Smooth muscle cell (in vitro differentiated cells): ENCODE measurements around the gene CACNA1C. TPM values are rescaled to one million over a fixed set of nuclear protein-coding genes. Genes with fewer than 3 reads are reported as not detected.
A peak's percentile ranks its signal among the peaks of the same experiment; 100 is the strongest.

Experiments
- DNase-seq: peaks from one replicate; lab custom pipeline; 2025; ENCODE audit not compliant: unreplicated experiment; lab: John Stamatoyannopoulos, UW
- H2AFZ ChIP-seq: fragments of 200-600 bp; sonication (generic); 2 replicates; pipeline ENCODE4 v1.6.0; 2016; ENCODE audit warnings: antibody characterized with exemption, low read depth, mild to moderate bottlenecking
- H3F3A ChIP-seq: fragments of 200-600 bp; sonication (generic); 2 replicates; pipeline ENCODE4 v1.6.0; 2017; ENCODE audit warnings: antibody characterized with exemption, low read depth
- H3K27ac ChIP-seq: fragments of 200-600 bp; sonication (generic); 2 replicates; pipeline ENCODE4 v1.5.1; 2016; ENCODE audit warnings: low read depth, mild to moderate bottlenecking
- H3K27me3 ChIP-seq: fragments of 200-600 bp; sonication (generic); 2 replicates; pipeline ENCODE4 v1.6.1; 2016; ENCODE audit warnings: low read depth, mild to moderate bottlenecking
- H3K36me3 ChIP-seq: fragments of 200-600 bp; sonication (generic); 2 replicates; pipeline ENCODE4 v1.5.1; 2016; ENCODE audit warnings: low read depth
- H3K4me1 ChIP-seq: fragments of 200-600 bp; sonication (generic); 2 replicates; pipeline ENCODE4 v1.5.1; 2016; ENCODE audit warnings: low read depth
- H3K4me2 ChIP-seq: fragments of 200-600 bp; sonication (generic); 2 replicates; pipeline ENCODE4 v1.6.0; 2016; ENCODE audit warnings: mild to moderate bottlenecking
- H3K4me3 ChIP-seq: fragments of 200-600 bp; sonication (generic); 2 replicates; pipeline ENCODE4 v1.5.1; 2016; ENCODE audit warnings: mild to moderate bottlenecking
- H3K79me2 ChIP-seq: fragments of 200-600 bp; sonication (generic); 2 replicates; pipeline ENCODE4 v1.6.0; 2016; ENCODE audit warnings: low read depth, mild to moderate bottlenecking
- H3K9ac ChIP-seq: fragments of 200-600 bp; sonication (generic); 2 replicates; pipeline ENCODE4 v1.6.0; 2016; ENCODE audit warnings: low read depth
- H3K9me3 ChIP-seq: fragments of 200-600 bp; sonication (generic); replicated peaks from 2 replicates; pipeline ENCODE4 v1.5.1; 2016; ENCODE audit warnings: low read depth
- H4K20me1 ChIP-seq: fragments of 200-600 bp; sonication (generic); 2 replicates; pipeline ENCODE4 v1.6.0; 2016; ENCODE audit warnings: low read depth
- whole genome bisulfite sequencing: methylation state at CpG from one replicate; pipeline ENCODE4 v1.1.7; 2016; ENCODE audit warnings: low lambda C conversion rate; 5-methylcytosine and 5-hydroxymethylcytosine counted together
- polyA plus RNA-seq: library from polyadenylated mRNA; unstranded; fragments of >200 nt; fragmentation: Nextera tagmentation; extraction: Ambion mirVana; gene quantifications from 2 replicates; pipeline ENCODE4 v1.2.1, GENCODE V29; 2016
- total RNA-seq: library from RNA; depleted of rRNA; stranded (reverse); fragments of >200 nt; gene quantifications from 2 replicates; pipeline ENCODE4 v1.2.3, GENCODE V29; 2014
- TF ChIP-seq, protein P1 (sequence below): fragments of 200-600 bp; sonication (generic); IDR thresholded peaks from 2 replicates; pipeline ENCODE4 v1.5.1; 2017; ENCODE audit warnings: borderline replicate concordance, mild to moderate bottlenecking, antibody characterized with exemption; ENCODE audit not compliant: insufficient read depth, poor library complexity, severe bottlenecking

Gene CACNA1C
- total and polyA plus RNA-seq, 2 experiments from 2014 or later: 1.6 to 4.5 TPM

DNA sequence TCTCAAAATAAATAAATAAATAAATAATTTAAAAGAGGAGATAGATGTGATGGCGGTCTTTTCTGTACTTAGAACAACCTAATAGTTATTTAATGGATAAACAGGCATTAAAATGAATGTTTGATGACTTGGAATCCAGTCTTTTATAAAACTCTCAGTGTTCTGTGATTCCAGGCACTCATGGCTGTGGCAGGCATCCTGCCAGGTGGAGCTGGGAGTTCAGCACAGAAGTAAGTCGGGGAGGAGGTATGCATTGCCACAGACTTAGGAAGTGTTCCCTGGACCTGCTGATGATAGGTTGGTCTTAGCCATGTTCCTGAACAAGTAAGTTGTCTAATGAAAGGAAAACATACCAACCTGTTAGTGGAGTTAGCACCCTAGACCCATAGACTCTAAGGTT lies 126.3 kb downstream of the CACNA1C start:
- Histone ChIP-seq H3K27me3 (no peaks in the 10 kb centered on the region), H4K20me1 (no peaks in the 10 kb centered on the region), H3F3A (no peaks in the 10 kb centered on the region), H3K9me3 (no peaks in the 10 kb centered on the region), H3K27ac (no peak overlapping the region), H2AFZ (no peak overlapping the region), H3K4me1 (peaks cover 13% of the 10 kb centered on the region), H3K36me3 (no peaks in the 10 kb centered on the region), H3K79me2 (no peaks in the 10 kb centered on the region), H3K9ac (no peak overlapping the region), H3K4me2 (no peak overlapping the region), H3K4me3 (no peak overlapping the region)
- TF ChIP-seq, protein P1, sequence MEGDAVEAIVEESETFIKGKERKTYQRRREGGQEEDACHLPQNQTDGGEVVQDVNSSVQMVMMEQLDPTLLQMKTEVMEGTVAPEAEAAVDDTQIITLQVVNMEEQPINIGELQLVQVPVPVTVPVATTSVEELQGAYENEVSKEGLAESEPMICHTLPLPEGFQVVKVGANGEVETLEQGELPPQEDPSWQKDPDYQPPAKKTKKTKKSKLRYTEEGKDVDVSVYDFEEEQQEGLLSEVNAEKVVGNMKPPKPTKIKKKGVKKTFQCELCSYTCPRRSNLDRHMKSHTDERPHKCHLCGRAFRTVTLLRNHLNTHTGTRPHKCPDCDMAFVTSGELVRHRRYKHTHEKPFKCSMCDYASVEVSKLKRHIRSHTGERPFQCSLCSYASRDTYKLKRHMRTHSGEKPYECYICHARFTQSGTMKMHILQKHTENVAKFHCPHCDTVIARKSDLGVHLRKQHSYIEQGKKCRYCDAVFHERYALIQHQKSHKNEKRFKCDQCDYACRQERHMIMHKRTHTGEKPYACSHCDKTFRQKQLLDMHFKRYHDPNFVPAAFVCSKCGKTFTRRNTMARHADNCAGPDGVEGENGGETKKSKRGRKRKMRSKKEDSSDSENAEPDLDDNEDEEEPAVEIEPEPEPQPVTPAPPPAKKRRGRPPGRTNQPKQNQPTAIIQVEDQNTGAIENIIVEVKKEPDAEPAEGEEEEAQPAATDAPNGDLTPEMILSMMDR: no peak
- DNase-seq: no peak
- 100% methylated on average over 2 of the region's 2 CpGs for WGBS

GRCh38 chr12:2179953-2180736 lies 127.4 kb downstream of the CACNA1C start:
- H4K20me1 ChIP-seq: no peaks in the 10 kb centered on the region
- H2AFZ ChIP-seq: no peak overlapping the region
- H3K4me2 ChIP-seq: peak overlapping the region; percentile 78
- peaks cover 3% of the 10 kb centered on the region for H3F3A ChIP-seq
- H3K4me3 ChIP-seq: no peak overlapping the region
- peak overlapping the region; percentile 74 for H3K27ac ChIP-seq
- no peak overlapping the region for H3K9ac ChIP-seq
- 58% methylated on average over 9 of the region's 9 CpGs for WGBS
- H3K9me3 ChIP-seq: no peaks in the 10 kb centered on the region
- TF ChIP-seq, protein P1: no peak
- H3K27me3 ChIP-seq: no peaks in the 10 kb centered on the region
- peaks cover 13% of the 10 kb centered on the region for H3K4me1 ChIP-seq
- DNase-seq: peak; percentile 17
- no peaks in the 10 kb centered on the region for H3K36me3 ChIP-seq
- H3K79me2 ChIP-seq: no peaks in the 10 kb centered on the region

- H4K20me1 ChIP-seq: no peaks in the 10 kb centered on the region
- no peaks in the 10 kb centered on the region for H3K9me3 ChIP-seq
- no peak for DNase-seq
- peak overlapping the region; percentile 78 for H3K4me2 ChIP-seq
- H3K9ac ChIP-seq: no peak overlapping the region
- H3K4me3 ChIP-seq: no peak overlapping the region
- peak overlapping the region; percentile 74 for H3K27ac ChIP-seq
- H3K27me3 ChIP-seq: no peaks in the 10 kb centered on the region
- peaks cover 13% of the 10 kb centered on the region for H3K4me1 ChIP-seq
- peaks cover 3% of the 10 kb centered on the region for H3F3A ChIP-seq
- TF ChIP-seq, protein P1: no peak
- H2AFZ ChIP-seq: no peak overlapping the region
- H3K36me3 ChIP-seq: no peaks in the 10 kb centered on the region
- WGBS: 88% methylated on average over 3 of the region's 3 CpGs
- no peaks in the 10 kb centered on the region for H3K79me2 ChIP-seq
These were observed 127.9 kb downstream of the CACNA1C start for GRCh38 chr12:2180737-2181082.
